Sigmoid colon (tissue), 7 donors: Measurements from ENCODE around the gene EPGN. TPM values are rescaled to one million over a fixed set of nuclear protein-coding genes. Genes with fewer than 3 reads are reported as not detected.

Source experiments
- DNase-seq: peaks from one replicate; pipeline ENCODE4 v3.0.0-alpha.2; 2019
- H3K27ac ChIP-seq, 4 donors: fragments of 200-600 bp; sonication (generic); one replicate each; pipeline ENCODE4 v1.5.1; 2016 to 2019; ENCODE audit warnings: mild to moderate bottlenecking in 1 of 4
- H3K27me3 ChIP-seq, 3 donors: fragments of 200-600 bp; sonication (generic); one replicate each; pipeline ENCODE4 v1.5.1; 2019; ENCODE audit warnings: mild to moderate bottlenecking in 1 of 3
- H3K36me3 ChIP-seq, 4 donors: fragments of 200-600 bp; sonication (generic); one replicate each; pipeline ENCODE4 v1.5.1; 2016 to 2019
- H3K4me1 ChIP-seq, 4 donors: fragments of 200-600 bp; sonication (generic); one replicate each; pipeline ENCODE4 v1.5.1; 2017 to 2019
- H3K4me3 ChIP-seq, 4 donors: fragments of 200-600 bp; sonication (generic); one replicate each; pipeline ENCODE4 v1.5.1; 2017 to 2019; ENCODE audit warnings: mild to moderate bottlenecking in 2 of 4, moderate library complexity in 1 of 4
- H3K9me3 ChIP-seq, 4 donors: fragments of 200-600 bp in 3 of 4; sonication (generic) in 3 of 4; one replicate each; pipeline versions ENCODE4 v1.5.1 to v1.6.1; 2013 to 2019
- EP300 ChIP-seq, 4 donors: sonication (generic); formaldehyde crosslinking; IDR thresholded peaks; one replicate each; pipeline ENCODE4 v1.6.1; 2017; ENCODE audit warnings: antibody characterized with exemption in 4 of 4
- POLR2A ChIP-seq, 2 donors: fragments of 450-650 bp; IDR thresholded peaks; one replicate each; pipeline ENCODE4 v1.6.1; 2016; ENCODE audit warnings: antibody characterized with exemption in 2 of 2, mild to moderate bottlenecking in 2 of 2, moderate library complexity in 2 of 2
- POLR2AphosphoS5 ChIP-seq, 4 donors: sonication (generic); formaldehyde crosslinking; IDR thresholded peaks; one replicate each; pipeline ENCODE4 v1.6.1; 2017; ENCODE audit warnings: antibody characterized with exemption in 4 of 4
- WGBS, 2 donors: extraction: QIAGEN DNeasy Blood & Tissue Kit; methylation state at CpG; one replicate each; pipeline ENCODE4 v1.1.7; 2013; 5-methylcytosine and 5-hydroxymethylcytosine counted together
- intact Hi-C: fragments of 100-400 bp; cut with DNase I; formaldehyde crosslinking; loops from one replicate; pipeline ENCODE4 v1.15.1; 2023
- polyA plus RNA-seq, 3 donors: library from polyadenylated mRNA; stranded (reverse); fragments of 200-250 nt; gene quantifications; one replicate each; pipeline ENCODE4 v1.2.3, GENCODE V29; 2013
- total RNA-seq, 4 donors: library from RNA; depleted of rRNA; stranded (reverse); fragments of >200 nt; gene quantifications; one replicate each; pipeline ENCODE4 v1.1.0, GENCODE V29; 2016
- TF ChIP-seq, protein P1 (sequence below), 4 experiments: fragments of 450-650 bp in 3 of 4; fragments of 200-600 bp in 1 of 4; IDR thresholded peaks; one replicate each; pipeline ENCODE4 v1.5.1; 2016 to 2019; ENCODE audit warnings: antibody characterized with exemption in 4 of 4, mild to moderate bottlenecking in 3 of 4, moderate library complexity in 2 of 4
- donor health status: healthy with polysubstance abuse.
- donor health status: Bipolar disorder and iron deficiency.
- donor health status: healthy.

Gene EPGN
- total and polyA plus RNA-seq, 7 donors = 0.13 TPM; not detected in 6

- Histone ChIP-seq H3K27ac (no peak overlapping the region), H3K36me3 (no peaks in the 10 kb centered on the region), H3K4me1 (no peaks in the 10 kb centered on the region), H3K9me3 (no peaks in the 10 kb centered on the region), H3K4me3 (no peak overlapping the region), H3K27me3 (no peaks in the 10 kb centered on the region)
- TF ChIP-seq EP300 (IDR thresholded peaks at IDR 0.05) = no peak
- no peak for TF ChIP-seq POLR2A (IDR thresholded peaks at IDR 0.05)
- no peak for TF ChIP-seq POLR2AphosphoS5 (IDR thresholded peaks at IDR 0.05)
- TF ChIP-seq, protein P1, sequence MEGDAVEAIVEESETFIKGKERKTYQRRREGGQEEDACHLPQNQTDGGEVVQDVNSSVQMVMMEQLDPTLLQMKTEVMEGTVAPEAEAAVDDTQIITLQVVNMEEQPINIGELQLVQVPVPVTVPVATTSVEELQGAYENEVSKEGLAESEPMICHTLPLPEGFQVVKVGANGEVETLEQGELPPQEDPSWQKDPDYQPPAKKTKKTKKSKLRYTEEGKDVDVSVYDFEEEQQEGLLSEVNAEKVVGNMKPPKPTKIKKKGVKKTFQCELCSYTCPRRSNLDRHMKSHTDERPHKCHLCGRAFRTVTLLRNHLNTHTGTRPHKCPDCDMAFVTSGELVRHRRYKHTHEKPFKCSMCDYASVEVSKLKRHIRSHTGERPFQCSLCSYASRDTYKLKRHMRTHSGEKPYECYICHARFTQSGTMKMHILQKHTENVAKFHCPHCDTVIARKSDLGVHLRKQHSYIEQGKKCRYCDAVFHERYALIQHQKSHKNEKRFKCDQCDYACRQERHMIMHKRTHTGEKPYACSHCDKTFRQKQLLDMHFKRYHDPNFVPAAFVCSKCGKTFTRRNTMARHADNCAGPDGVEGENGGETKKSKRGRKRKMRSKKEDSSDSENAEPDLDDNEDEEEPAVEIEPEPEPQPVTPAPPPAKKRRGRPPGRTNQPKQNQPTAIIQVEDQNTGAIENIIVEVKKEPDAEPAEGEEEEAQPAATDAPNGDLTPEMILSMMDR (IDR thresholded peaks at IDR 0.05) = no peak
- intact Hi-C loops = no loop called here
- 83 to 90% methylated on average over 2 of the region's 2 CpGs for WGBS, 2 donors
- no peak for DNase-seq
These were observed 17.6 kb downstream of the EPGN start for GRCh38 chr4:74325886-74326285.

DNA sequence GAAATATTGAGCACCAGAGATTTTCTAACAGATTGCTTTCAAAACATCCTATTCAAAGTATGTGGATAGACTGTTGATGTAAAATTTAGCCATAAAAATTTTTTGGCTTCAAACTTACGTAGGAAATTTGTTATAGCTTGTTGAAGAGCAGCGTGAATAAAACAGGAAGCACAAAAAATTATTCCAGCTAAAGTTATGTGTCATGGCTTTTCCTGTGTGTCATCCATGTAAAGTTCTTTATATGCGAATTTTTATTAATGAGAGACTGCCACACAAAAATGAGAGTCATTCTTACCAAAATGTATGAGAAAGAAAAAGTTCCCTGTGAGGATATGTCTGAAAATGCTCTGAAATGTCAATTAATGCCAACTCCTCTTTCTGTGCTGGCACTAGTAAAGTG, 19.5 kb downstream of the EPGN start:
- intact Hi-C loops = no loop called here
- no peak for DNase-seq
- 68 to 84% methylated on average over 3 of the region's 3 CpGs for WGBS, 2 donors
- TF ChIP-seq, protein P1 (IDR thresholded peaks at IDR 0.05) = no peak
- TF ChIP-seq EP300 (IDR thresholded peaks at IDR 0.05) = no peak
- TF ChIP-seq POLR2AphosphoS5 (IDR thresholded peaks at IDR 0.05) = no peak
- Histone ChIP-seq H3K9me3 (no peaks in the 10 kb centered on the region), H3K27ac (no peak overlapping the region), H3K4me3 (no peak overlapping the region), H3K36me3 (no peaks in the 10 kb centered on the region), H3K27me3 (no peaks in the 10 kb centered on the region), H3K4me1 (no peaks in the 10 kb centered on the region)

- no peak for DNase-seq
- intact Hi-C loops = no loop called here
- H3K4me3 ChIP-seq = no peak overlapping the region
- no peaks in the 10 kb centered on the region for H3K27me3 ChIP-seq
- no peaks in the 10 kb centered on the region for H3K4me1 ChIP-seq
- 89 to 90% methylated on average over 1 of the region's 1 CpG for WGBS, 2 donors
- H3K27ac ChIP-seq = no peak overlapping the region
- no peaks in the 10 kb centered on the region for H3K36me3 ChIP-seq
- no peaks in the 10 kb centered on the region for H3K9me3 ChIP-seq
- TF ChIP-seq, protein P1 (IDR thresholded peaks at IDR 0.05) = no peak
- TF ChIP-seq EP300 (IDR thresholded peaks at IDR 0.05) (no peak), POLR2A (IDR thresholded peaks at IDR 0.05) (no peak), POLR2AphosphoS5 (IDR thresholded peaks at IDR 0.05) (no peak)
These were observed 20.2 kb downstream of the EPGN start for GRCh38 chr4:74328501-74328900.

- H3K9me3 ChIP-seq = no peaks in the 10 kb centered on the region
- H3K4me3 ChIP-seq = no peak overlapping the region
- no peak for DNase-seq
- TF ChIP-seq POLR2AphosphoS5 (IDR thresholded peaks at IDR 0.05) = no peak
- TF ChIP-seq, protein P1 (IDR thresholded peaks at IDR 0.05) = no peak
- TF ChIP-seq POLR2A (IDR thresholded peaks at IDR 0.05) = no peak
- TF ChIP-seq EP300 (IDR thresholded peaks at IDR 0.05) = no peak
- H3K27me3 ChIP-seq = no peaks in the 10 kb centered on the region
- intact Hi-C loops = no loop called here
- no peak overlapping the region for H3K27ac ChIP-seq
- H3K4me1 ChIP-seq = no peaks in the 10 kb centered on the region
- no peaks in the 10 kb centered on the region for H3K36me3 ChIP-seq
These were observed 21.0 kb downstream of the EPGN start for GRCh38 chr4:74329307-74329706.

DNA sequence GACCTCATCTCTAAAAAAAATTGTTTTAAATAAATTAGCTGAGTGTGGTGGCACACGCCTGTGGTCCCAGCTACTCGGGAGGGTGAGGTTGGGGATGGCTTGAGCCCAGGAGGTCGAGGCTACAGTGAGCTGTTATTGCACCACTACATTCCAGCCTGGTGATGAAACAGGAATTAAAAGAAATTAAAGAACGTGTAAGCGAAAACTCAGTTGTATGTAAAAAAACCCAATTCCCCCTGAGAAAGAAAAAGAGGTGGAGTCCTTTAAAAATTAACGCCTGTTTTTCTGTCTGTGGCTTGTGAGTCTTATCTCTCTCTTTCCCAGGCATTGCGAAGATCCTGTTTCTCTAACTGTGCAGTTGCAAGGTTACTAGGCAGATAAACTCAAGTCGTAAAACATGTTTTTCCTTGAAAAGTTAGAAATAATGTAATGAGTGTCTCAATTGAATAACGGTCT, 22.1 kb downstream of the EPGN start:
- H3K4me1 ChIP-seq = no peaks in the 10 kb centered on the region
- H3K27ac ChIP-seq = no peak overlapping the region
- TF ChIP-seq POLR2A (IDR thresholded peaks at IDR 0.05) (no peak), EP300 (IDR thresholded peaks at IDR 0.05) (no peak), POLR2AphosphoS5 (IDR thresholded peaks at IDR 0.05) (no peak)
- H3K9me3 ChIP-seq = no peaks in the 10 kb centered on the region
- no peak for DNase-seq
- 48 to 53% methylated on average over 9 of the region's 9 CpGs for WGBS, 2 donors
- no peaks in the 10 kb centered on the region for H3K27me3 ChIP-seq
- intact Hi-C loops = no loop called here
- no peaks in the 10 kb centered on the region for H3K36me3 ChIP-seq
- no peak overlapping the region for H3K4me3 ChIP-seq
